Activated gamma-delta T cell treated with anti-CD3 and anti-CD28 coated beads, Interleukin-2, amount 50 U/mL, for 16 hours (primary cell): ENCODE data around the gene EBF3.

Experiments
- DNase-seq: peaks from one replicate; pipeline ENCODE4 v3.0.0-alpha.2; 2020; ENCODE audit warnings: low read depth

Gene EBF3

DNA sequence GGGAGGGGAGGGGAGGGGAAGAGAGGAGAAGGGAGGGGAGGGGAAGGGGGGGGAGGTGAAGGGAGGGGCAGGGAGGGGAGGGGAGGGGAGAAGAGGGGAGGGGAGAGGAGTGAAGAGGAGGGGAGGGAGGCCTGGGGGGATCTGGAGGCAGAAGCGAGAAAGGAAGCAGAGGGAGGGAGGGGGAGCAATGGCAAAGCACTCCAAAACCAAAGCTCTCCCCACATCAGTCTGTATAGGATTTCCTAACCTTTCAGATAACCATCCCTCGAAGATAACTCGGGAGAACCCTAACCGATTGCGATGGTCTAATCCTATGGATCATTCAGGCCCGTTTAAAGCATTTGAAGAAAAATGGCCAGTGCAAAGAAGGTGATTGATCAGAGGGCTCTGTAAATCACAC, 19.0 kb downstream of the EBF3 start:
- DNase-seq, result no peak

DNA sequence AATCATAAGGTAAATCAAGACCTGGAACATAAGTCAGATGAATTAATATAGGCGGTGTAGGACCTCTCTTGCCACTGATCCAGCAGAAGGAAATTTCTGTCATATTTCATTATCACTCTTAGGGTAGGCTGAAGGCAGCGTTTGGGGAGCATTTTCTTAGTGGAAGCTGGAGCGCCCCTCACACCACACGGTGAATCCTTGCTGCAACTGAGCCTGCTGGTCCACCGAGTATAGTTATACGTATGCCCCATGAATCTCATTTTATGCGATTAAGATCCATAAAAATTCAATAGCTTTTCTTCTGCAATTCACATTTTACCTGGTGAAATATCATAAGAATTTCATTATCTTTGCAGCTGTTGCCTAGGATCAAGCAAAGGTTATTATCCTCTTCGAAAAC, 19.6 kb downstream of the EBF3 start:
- DNase-seq, result no peak

DNA sequence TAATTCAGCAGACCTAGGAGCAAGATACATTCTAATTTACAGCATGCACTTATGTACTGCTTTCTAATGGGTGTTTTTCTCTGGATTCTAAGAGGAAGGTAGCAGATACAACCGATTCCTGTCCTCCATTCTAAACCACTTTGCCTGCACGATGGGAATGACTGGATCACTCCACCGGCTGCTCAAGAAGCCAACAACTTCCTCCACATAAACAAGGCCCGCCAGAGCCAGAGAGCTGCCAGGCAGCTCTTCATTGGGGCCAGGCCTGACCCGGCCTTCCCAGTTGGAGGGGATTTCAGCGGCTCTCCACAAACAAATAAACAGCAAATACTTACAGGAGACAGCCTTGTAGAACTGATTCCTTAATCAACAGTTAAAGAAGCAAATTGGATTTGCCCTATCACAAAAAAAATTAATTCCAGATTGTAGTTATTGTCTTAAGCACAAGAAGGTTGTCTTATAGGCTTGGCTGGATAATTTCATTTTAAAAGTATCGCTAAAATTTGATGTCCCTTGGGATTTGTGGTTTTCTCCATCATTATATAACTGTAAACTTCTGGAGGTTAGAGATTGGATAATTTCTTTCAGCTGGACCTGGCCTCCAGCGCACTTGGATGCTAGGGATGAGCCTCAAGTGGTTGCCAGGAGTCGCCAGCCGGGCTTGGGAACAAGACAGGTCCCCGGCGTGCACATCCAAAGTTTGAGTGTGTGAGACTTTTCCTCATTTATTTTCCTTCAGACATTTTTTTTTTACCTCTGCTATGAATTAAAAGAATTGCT, 20.9 kb downstream of the EBF3 start:
- DNase-seq, result no peak

DNA sequence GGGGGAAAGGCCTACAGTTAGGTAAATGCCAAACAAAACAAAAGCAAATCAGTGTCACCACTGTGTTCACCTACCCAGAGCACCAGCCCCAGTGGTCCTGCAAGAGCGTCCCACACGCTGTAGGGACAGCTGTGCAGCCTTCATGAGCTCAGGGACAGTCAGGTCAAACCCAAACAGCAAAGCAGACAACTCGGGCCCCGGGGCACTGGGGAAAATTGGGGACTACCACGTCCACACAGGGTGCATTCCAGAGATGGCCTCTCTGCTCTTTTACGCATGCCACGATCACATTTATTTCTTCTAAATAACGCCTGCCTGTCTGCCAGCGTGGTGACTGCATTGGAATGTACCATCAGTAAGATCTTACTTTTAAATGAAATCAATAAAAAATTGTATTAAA, 21.7 kb downstream of the EBF3 start:
- DNase-seq, result no peak

DNA sequence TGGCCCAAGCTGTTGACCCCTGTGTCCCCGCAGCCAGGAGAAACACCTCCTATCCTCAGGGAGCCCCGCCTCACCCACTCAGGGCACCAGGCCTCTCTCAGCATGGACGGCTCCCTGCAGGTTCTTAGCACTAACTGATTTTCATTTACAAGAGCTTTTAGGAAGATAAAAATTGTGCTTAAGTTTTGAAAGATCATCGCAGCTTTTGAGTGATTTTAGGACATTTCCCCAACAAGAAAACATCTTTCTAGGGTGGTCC, 22.1 kb downstream of the EBF3 start:
- no peak for DNase-seq

DNA sequence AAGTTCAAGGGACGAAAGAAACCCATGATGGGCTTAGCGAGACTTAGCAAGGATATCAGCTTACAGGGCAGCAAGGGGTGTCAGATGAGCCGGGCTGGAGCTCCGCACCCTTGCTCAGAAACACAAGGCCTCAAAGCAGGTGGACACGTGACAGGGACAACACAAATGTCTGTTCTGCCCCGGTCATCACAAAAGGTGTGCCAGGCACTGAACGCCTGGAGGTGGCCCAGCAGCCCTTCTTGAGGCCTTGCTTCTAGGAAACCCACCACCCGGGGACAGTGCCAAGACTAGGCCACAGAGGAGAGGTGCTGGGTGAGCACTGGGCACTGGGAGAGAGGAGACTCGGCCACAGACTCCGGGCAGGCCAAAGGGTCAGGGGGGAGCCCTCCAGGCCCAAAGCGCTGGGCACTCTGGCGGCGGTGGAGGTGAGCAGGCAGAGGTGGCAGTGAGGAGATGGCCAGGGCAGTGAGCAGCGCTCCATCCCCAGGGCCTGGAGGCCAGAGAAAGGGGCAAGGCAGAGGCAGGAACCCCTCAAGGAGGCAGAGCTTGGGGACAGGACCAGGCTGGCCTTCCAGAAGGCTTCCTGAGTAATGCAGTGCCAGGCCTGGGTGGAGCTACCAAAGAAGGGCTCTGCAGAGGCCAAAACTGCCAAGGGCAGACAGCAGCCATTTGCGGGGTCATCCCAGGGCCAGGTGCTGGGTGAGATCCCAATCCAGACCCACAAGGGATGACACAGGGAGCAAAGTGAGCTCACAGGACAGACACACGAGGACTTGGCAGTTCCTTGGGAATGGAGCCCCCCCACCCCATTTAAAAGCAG, 22.7 kb downstream of the EBF3 start:
- DNase-seq, result no peak

DNA sequence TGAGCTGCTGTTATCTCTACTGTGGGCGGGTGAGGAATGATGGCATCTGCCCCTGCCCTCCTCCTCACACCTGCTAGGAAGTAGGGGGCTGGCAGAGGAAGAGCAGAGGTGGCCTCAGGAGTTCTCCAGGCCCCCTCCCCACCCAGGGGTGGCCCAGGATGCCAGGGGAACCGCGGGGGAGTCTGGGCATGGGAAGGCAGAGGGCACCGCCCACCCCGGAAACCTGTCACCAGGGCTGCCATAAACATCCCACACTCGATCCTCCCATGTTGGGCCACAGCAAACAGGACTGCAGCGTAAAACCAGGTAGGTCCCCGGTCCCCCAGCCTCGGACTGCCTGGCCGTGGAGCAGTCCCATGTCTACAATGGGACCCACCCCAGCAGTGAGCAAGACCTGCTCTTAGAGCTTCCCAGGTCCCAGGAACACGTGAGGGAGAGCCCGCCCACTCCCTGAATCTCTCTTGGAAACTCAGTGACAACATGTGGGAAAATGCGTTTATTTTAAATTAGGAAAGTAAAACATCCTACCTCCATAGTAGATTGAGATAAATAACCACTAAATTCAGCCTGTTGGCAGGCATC, 23.4 kb downstream of the EBF3 start:
- DNase-seq, result no peak

DNA sequence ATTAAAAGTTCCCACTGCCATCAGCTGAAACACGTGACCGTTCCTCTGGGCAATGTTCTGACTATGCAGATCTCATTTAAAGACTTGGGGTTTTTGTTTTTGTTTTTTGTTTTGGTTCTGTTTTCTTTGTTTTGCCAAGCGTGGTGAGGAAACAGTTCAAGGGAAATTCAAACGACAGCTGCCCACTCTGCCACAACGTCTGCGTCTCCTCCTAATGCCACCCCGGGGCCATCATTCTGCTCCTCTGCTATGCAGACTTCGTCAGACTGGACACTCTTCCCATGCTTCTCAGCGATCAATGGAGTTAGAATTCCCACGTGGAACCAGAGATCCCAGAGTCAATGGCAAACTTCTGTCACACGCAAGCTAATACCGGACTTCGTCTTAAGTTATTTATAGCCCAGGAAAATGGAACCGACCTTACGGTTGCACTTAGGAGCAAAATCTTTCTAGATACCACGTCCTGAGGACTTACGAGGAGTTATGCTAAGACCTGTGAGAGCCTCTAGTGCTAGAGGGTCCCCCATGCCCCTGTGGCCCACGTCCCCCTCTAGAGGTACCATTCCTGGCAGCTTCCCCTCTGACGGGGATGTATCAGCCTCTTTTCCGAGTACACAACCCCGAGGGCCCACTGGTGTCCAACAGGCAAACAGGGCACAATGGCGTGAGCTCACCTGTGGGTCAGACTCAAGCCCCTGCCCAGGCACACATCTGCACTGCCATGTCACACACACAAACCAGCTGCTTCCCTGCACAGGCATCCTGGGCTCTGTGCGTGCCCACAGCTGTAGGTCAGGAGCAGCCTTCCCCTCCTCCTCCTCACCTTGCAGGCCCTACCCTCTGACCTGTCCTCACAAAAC, 24.4 kb downstream of the EBF3 start:
- no peak for DNase-seq

DNA sequence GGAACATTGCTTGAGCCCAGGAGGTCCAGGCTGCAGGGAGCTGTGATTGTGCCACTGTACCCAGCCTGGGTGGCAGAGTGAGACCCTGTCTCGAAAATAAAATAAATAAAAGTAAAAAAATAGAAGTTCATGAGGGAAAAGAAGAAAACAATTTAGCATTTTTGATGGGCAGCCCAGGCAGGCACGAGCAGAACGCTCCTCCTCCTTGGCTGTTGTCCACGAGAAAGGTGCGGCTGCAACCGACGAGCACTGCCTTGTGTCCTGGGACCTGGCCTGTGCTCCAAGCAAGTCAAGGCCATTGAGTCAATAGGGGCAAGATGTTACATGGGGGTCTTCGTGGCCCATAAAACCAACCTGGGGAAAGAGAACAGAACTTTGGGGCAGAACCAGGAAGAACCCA, 25.6 kb downstream of the EBF3 start:
- no peak for DNase-seq

DNA sequence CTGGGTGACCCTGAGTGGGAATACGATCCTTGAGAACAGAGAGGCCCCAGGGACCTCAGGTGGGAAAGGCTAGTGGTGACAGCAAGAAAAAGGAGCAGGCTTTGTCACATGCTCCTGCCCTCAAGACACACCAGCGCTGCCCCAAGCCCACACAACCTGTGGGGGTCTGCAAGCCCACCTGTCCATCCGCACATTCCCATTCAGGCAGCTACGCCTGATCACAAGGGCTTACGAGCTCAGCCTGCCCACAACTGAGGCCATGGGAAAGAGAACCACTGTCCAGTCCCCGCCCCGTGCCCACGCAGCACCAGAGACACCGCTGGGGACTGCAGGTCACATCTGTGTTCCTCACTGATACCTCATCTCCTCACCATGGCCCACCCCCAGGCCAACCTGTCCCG, 26.7 kb downstream of the EBF3 start:
- DNase-seq, result no peak

DNA sequence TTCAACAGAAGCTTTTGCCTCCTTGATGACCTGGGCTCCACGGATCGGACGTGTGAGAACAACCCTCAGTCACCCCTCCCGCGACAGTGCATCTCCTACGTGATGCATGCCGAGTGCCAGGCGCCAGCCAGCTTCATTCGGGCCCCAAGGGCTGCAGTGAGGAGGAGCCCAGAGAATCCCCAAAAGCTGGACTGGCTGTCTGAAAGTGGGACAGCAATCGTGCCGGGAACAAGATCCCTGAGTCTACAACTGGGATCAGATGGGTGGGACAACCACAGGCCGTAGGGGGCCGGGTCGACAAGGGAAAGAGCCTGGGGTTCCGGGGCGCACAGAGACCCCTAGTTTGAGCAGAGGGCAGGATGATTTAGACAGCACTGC, 27.2 kb downstream of the EBF3 start:
- no peak for DNase-seq

DNA sequence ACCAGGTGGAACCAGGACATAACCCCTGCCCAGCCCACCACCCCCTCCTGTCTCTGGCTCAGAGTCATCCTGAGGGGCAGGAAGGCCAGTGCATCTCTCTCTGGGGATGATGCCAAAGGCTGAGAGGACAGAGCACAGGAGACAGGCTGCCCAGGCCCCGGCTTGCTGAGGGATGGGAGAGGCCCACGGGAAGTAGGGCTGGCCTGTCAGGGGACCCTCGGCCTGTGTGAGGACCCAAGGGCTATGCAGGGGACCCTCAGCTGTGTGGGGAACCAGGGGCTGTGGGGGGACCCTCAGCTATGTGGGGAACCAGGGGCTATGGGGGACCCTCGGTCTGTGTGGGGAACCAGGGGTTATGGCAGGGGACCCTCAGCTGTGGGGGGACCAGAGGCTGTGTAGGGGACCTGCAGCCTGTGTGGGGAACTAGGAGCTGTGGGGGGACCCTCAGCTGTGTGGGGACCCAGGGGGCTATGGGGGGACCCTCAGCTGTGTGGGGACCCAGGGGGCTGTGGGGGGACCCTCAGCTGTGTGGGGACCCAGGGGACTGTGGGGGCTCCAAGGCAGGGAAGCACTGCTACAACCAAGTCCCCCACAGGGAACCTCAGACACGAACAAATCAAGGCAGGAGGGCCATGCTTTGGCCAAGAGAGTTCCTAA, 27.7 kb downstream of the EBF3 start:
- no peak for DNase-seq

DNA sequence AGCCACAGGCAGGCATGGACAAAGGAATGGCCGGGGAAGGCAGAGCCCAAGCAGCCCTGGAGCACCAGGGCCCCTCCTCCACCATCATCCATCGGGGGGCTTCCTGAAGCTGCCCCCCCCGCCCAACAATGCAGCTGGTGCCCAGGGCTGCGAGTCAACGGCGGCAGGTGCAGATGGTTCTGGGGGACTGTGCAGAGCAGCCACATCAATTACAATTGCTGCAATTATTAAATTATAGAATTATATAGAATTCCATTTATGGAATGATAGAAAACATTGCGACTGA, 28.3 kb downstream of the EBF3 start:
- no peak for DNase-seq

DNA sequence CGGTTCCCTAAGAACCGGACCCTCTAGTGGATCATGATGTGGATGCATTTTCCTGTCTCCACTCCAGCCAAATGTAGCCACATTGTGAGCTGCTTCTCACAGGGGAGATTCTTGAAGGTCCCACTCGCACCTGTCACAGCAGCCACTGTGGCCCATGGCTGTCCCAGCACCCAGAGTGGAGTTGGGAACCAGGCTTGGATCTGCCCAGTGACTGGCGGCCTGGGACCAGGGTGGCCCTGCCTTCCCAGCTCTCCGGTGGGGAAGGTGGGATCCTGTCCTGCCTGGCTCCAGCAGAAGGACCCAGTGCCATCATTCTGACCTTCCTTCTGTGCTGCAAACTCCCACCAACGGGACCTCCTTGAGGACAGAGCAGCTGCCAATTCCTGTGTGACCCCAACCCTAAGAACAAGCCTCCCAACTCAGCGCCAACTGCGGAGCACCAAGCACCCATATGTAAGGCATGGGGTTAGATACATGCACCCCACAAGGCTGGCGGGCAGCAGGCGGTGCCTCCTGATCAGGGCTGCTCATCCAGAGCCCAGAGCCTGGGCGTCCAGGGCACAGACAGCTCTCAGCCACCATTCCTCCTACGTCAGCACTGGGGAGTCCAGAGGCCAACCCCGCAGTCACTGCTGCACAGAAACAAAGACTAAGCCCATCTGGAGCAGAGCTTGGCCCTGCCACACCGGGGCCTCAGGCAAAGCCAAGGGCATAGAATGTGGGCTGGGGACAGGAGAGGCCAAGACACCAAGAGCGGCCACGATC, 28.8 kb downstream of the EBF3 start:
- DNase-seq, result no peak

DNA sequence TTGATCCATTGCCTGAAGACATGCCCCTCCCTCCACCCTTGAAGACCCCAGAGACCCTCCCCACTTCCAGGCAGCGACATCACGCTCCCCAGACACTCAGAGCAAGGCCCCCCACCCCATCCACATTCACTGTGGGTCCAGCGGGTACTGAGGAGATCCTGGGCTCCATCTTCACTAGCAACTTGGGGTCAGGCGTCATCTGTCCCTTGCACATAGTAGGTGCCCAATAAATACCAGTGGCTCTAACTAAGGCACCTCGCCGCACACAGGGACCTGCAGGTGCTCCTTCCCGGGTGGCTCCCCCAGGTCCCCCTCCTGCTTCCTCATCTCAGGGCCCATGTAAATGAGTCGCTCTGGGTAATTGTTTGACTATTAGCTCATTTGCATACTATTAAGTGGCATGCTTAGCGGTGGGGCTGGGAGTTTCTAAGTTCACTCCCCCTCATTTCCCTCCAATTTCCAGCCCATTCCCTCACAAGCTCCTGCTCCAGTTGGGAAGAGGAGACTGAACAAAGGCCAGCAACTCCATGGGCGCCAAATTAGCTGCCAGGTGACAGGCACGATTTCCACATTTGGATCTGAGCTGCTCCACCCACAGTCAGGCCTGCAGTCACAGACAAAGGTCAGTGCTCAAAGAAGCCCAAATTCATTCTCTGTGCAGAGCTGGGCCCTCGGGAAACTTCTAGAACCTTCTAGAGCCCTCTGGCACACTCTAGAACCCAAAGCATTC, 29.7 kb downstream of the EBF3 start:
- no peak for DNase-seq

DNA sequence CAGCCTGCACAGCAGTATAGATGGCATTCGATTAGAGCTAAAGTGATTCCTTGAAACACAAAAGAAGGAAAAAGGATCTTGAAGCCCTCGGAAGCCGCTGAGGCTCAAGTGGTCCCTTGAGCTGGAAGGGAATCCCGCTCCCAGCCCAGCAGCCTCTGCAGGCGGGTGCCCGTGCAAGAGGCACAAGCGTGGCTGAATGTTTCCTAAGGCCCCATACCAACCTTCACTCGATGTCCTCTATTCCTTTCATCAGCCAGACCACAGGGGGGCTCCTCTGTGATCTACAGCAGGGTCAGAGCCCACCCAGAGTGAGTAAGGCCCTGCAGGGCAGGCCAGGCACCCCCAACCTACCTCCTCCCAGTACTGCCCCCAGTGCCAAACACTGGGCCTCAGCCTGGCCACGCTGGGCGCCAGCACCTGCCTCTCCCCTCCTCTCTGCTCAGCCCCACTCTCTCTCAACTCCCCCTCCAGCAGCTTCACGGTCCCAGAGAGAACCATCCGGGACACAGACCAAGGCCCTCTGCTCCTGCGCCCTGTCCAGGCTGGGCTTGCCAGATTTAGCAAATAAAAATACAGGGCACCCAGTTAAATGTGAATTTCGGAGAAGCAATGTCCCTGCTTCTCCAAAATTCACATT, 30.5 kb downstream of the EBF3 start:
- DNase-seq, result no peak

DNA sequence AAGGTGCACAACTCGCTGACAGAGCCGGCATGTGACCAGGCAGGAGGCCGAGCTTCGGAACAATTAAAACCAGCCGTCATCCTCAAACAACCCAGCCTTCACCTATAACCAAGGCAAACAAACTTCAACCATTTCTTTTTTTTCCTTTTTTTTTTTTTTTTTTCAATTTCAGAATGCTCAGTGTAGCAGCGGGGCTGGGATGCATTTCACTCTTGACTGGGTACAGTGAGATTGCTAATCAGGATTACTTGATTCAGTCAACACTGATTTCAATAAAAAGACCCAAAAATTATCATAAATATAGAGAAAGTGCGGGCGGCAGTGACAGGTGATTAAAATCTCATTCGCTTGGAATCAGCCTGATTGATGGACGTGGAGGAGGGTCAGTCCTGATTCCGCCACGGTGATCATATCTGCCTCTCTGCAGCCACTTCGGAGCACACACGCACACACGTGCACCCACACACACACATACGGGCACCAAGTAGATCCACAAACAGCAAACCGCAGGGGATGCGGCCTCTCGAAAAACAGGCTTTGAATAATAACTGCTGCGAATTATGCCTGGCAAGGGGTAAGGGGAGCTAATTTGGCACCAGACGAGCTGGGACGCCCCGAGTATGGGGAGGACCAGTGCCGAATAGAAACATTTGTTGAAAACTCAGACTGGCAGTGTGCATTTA, 31.2 kb downstream of the EBF3 start:
- no peak for DNase-seq

DNA sequence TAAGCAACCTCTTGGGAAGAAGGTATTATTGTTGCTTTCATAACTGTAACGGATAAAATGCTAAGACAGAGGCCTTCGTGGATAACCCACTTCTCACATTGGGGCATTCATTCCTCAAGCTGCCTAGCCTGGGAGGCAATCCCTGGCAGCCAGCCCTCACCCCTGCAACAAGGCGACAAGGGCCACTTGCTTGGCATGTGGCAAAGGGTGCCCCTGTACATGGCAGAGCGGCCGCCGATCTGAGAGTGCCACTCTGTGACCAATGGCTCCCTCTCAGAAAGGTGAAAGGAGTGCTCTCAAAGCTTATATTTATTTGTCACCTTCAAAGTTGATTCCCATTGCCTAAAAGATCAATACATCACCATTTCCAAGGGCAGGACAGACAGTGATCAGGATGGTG, 31.9 kb downstream of the EBF3 start:
- DNase-seq, result no peak

DNA sequence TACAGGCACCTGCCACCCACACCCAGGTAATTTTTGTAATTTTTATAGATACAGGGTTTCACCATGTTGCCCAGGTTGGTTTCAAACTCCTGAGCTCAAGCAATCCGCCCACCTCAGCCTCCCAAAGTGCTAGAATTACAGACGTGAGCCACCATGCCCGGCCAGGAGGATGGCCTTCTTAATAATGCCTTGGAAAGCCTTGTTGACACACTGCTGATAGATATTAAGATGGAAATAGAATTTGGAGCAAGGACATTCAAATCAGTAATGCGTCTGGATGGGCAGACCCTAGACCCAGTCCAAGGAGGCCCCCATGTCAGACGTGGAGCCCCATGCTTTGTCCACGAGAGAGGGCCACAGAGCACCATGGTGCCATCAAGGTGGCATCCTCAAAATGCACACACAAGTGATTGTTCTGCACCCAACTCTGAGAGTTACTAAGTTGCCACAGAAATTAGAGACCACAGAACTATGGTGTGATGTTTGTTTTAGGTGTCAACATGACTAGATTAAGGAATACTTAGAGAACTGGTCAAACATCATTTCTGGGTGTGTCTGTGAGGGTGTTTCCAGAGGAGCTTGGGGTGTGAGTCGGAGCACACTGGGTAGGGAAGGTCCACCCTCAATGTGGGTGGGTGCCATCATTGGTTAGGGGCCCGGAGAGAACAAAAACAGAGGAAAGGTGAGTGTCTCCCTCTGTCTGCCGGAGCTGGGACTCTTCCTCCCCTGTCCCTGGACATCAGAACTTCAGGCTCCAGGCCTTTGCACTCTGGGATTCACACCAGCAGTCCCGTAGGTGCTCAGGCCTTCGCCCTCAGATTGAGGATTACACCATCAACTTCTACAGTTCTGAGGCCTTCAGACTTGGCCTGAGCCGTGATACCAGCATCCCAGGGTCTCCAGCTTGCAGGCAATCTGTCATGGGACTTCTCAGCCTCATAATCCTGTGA, 34.5 kb downstream of the EBF3 start:
- no peak for DNase-seq
